IMR-90 (cell line): ENCODE data around the gene PTGES3.

ENCODE experiments used
- MXI1 ChIP-seq: IDR thresholded peaks from 2 replicates; pipeline ENCODE4 v1.6.1; 2012; ENCODE audit warnings: low read depth, mild to moderate bottlenecking, low read length, moderate library complexity, borderline replicate concordance
- TF ChIP-seq, protein P1 (sequence below): conservative IDR thresholded peaks from 2 replicates; pipeline ENCODE4 v1.5.1; 2012; ENCODE audit warnings: mild to moderate bottlenecking, low read depth, low read length, improper control_type of control experiment
- TF ChIP-seq, protein P2 (sequence below): fragments of 150-350 bp; IDR thresholded peaks from 2 replicates; pipeline ENCODE4 v1.6.1; 2016; ENCODE audit warnings: low read depth, mild to moderate bottlenecking, low read length, moderate library complexity, borderline replicate concordance
- TF ChIP-seq, protein P3 (sequence below): fragments of 150-350 bp; IDR thresholded peaks from 2 replicates; pipeline ENCODE4 v1.6.1; 2017; ENCODE audit warnings: mild to moderate bottlenecking, antibody characterized with exemption, low read length, low read depth

DNA sequence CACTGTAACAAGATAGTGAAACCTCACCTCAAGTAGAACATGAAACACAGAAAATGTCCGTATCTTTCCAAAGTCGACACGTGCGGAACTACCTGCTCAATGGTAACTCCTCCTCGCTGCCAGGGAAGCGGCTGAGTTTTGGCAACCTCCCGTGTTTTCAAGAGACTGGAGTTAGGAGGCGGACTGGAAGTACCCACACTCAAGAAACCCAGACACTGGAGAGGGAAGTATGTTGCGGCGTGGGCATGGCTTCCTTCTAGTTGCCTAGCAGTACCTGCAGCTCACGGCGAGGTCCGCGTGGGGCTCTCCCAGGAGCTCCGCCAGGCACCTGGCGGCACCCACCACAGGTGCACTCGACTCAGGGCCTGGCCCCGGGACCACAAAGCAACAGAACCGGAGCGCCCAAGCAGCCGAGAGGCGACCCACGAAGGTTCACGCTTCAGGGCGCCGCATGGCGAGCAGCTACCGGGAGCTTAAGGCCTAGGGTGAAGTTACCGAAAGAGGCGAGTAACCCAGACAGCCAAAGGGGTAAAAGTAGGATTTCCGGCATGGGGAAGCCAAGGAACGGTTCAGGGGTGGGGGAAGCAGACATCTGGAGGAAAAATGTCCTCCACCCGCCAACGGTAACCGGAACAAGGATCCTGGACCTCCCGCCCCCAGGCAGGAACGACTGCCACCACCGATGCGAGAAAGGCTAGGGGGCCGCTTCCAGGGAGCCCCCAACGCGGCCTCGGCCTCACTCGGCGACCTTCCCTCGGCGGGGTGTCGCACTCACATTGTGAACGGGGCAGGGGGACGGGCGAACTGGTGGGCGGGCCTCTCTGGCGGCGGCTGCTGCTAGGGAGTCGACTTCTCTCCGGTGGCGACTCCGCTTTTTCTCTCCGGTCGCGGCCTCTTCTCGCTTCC is 608 bp downstream of the PTGES3 start:
- TF ChIP-seq, protein P1, sequence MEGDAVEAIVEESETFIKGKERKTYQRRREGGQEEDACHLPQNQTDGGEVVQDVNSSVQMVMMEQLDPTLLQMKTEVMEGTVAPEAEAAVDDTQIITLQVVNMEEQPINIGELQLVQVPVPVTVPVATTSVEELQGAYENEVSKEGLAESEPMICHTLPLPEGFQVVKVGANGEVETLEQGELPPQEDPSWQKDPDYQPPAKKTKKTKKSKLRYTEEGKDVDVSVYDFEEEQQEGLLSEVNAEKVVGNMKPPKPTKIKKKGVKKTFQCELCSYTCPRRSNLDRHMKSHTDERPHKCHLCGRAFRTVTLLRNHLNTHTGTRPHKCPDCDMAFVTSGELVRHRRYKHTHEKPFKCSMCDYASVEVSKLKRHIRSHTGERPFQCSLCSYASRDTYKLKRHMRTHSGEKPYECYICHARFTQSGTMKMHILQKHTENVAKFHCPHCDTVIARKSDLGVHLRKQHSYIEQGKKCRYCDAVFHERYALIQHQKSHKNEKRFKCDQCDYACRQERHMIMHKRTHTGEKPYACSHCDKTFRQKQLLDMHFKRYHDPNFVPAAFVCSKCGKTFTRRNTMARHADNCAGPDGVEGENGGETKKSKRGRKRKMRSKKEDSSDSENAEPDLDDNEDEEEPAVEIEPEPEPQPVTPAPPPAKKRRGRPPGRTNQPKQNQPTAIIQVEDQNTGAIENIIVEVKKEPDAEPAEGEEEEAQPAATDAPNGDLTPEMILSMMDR: no peak
- TF ChIP-seq, protein P2, sequence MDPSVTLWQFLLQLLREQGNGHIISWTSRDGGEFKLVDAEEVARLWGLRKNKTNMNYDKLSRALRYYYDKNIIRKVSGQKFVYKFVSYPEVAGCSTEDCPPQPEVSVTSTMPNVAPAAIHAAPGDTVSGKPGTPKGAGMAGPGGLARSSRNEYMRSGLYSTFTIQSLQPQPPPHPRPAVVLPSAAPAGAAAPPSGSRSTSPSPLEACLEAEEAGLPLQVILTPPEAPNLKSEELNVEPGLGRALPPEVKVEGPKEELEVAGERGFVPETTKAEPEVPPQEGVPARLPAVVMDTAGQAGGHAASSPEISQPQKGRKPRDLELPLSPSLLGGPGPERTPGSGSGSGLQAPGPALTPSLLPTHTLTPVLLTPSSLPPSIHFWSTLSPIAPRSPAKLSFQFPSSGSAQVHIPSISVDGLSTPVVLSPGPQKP: no peak
- TF ChIP-seq MXI1: no peak
- TF ChIP-seq, protein P3, sequence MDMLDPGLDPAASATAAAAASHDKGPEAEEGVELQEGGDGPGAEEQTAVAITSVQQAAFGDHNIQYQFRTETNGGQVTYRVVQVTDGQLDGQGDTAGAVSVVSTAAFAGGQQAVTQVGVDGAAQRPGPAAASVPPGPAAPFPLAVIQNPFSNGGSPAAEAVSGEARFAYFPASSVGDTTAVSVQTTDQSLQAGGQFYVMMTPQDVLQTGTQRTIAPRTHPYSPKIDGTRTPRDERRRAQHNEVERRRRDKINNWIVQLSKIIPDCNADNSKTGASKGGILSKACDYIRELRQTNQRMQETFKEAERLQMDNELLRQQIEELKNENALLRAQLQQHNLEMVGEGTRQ: no peak
